Activated CD4-positive, CD25-positive, alpha-beta regulatory T cell (primary cell): ENCODE results near the gene TULP4.

Experiments used
- DNase-seq, 4 experiments: peaks; one replicate each; lab custom pipeline; 2025; lab: John Stamatoyannopoulos, UW

Gene TULP4

DNA sequence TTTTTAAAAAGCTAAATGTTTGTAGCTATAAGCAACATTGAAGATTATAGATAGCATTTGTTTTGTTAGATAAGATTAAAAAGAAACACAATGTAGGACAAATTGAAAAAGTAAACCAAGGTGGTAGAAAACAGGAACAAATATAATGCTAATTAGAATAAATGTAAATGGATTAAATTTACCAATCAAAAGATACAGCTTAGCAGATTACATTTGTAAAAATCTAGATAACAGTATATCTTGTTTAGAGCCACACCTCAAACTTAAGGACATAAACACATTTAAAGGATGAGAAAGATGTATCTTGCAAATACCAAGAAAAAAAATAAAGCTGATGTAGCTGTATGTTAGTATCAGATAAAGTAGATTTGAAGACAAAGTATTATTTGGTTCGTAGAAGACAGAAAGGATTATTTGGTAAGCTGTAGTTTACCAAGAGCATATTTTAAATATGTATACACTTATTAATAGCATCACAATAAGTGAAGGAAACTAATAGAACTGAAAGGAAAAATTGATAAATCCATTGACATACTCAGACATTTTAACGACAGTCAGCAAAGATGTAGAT lies 107.2 kb downstream of the TULP4 start:
- no peak for DNase-seq

DNA sequence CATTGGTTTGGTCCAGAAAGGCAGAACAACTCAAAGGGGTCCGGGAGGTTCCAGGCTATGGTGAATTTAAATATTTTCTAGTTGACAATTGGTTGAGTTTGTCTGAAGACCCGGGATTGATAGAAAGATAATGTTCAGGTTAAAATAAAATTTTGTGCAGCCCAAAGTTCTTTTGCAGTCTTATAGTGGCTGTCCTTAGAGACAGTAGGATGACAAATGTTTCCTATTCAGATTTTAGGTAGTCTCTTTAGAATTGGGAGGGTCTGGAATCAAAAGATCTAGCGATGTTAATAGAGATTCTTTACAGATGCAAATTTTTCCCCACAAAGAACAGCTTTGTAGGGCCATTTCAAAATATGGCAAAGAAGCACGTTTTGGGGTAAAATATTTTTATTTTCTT lies 109.1 kb downstream of the TULP4 start:
- DNase-seq: no peak

- DNase-seq: no peak
These were observed 110.5 kb downstream of the TULP4 start for GRCh38 chr6:158422629-158423238.

- DNase-seq: no peak
These were observed 118.8 kb downstream of the TULP4 start for GRCh38 chr6:158431036-158431435.

- DNase-seq: no peak
These were observed 119.3 kb downstream of the TULP4 start for GRCh38 chr6:158431560-158431959.

DNA sequence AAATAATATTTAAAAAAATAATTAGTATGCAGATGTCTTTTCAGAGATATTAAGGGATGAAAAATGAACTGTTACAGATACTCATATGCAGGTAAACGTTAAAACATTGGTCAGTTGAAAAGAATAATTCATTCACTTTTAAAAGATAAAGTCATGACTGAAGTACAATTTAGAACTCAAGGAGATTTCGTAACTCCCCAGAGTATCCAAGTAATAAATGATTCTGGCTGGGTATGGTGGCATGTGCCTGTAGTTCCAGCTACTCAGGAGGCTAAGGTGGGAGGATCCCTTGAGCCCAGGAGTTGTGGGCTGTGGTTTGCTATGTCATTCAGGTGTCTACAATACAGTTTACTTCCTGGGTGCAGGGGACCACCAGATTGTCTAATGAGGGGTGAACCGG lies 125.3 kb downstream of the TULP4 start:
- DNase-seq: no peak

GRCh38 chr6:158438226-158438625 lies 126.0 kb downstream of the TULP4 start:
- DNase-seq: no peak

- no peak for DNase-seq
These were observed 127.0 kb downstream of the TULP4 start for GRCh38 chr6:158439255-158439654.

DNA sequence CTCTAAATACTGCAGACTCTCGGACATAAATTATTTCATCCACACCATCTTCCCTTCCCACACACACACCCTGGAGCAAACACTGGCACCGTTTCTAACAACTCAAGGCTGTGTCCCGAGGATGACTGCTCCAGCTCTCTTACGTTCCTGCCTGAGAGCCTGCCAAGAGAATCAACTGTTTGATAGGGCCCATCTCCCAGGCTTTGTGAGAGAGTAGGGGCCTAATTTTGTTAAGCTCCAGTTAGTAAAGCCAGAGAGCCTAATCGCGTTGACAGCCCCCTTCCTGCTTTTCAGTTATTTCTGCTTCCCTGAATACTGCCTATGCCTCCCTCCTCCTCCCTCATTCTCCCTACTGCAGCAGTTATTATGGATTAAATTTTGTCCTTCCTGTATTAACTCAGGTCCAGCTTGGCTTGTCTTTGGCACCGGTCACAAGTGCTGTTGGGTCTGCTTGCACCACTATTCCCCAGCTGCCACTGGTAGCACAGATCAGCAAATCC lies 129.5 kb downstream of the TULP4 start:
- DNase-seq: no peak

GRCh38 chr6:158442306-158442705 lies 130.0 kb downstream of the TULP4 start:
- DNase-seq: no peak

DNA sequence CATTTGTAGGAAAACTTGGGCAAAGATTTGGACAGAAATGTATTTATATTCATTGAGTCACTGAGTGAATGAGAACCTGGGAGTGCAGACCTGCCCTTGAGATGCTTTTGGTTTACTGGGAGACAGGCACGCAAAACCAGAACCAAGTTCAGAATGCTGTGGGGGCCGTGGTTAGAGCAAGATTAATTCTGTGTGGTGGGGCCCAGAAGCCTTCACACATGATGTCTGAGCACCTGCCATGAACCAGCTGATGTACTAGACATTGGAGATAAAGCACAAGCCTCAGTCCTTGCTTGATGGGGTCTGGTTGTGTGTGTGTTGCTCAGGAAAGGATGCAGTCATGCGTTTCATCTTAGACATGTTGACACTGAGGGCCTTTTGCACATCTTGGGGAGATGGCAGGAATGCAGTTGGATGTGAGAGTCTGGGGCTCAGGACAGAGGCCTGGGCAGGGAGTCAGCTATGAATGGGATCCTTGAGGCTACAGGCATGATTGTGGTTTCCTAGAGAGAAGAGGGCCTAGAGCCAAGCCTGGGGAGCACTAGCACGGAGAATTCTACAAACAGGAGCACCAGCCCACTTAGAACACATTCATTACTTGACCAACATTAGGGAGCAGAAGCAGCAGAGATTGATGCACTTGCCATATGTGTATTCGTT lies 133.3 kb downstream of the TULP4 start:
- no peak for DNase-seq

- DNase-seq: no peak
These were observed 136.6 kb downstream of the TULP4 start for GRCh38 chr6:158448856-158449255.

DNA sequence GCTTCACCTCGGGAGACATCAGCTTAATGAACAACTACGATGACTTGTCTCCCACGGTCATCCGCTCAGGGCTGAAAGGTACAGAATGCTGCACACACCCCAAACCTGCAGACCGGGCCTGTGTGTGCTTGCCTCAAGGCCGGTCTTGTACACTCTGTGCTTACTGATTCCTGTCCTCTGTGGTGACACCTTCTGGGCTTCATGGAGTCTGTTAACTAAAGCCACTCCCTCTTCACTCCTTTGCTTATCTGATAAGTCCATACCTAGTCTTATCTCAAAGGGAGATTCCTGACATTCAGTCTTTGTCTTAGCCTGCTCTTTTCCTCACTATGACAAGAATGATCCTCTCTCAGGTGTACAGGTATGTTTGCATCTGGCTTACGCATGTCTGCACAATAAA lies 139.9 kb downstream of the TULP4 start:
- no peak for DNase-seq

DNA sequence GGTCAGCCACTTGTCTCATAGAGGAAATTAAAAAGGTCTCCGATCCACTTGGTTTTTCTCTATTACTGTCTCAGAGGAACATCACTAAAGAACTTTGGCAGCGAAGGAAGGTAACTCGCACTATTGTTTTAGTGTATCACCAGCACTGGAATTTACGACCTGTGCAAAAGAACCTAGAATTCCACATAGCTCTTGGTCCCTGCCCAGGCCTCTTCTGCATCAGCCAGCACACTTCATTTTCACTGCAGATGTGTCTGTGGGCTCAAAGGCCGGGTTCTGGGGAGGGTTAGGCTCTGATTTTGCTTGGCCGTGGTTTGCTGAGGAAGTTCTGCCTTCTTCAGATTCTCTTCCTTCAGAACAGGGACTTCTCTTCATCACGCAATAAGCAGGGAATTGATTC lies 144.9 kb downstream of the TULP4 start:
- DNase-seq: no peak

DNA sequence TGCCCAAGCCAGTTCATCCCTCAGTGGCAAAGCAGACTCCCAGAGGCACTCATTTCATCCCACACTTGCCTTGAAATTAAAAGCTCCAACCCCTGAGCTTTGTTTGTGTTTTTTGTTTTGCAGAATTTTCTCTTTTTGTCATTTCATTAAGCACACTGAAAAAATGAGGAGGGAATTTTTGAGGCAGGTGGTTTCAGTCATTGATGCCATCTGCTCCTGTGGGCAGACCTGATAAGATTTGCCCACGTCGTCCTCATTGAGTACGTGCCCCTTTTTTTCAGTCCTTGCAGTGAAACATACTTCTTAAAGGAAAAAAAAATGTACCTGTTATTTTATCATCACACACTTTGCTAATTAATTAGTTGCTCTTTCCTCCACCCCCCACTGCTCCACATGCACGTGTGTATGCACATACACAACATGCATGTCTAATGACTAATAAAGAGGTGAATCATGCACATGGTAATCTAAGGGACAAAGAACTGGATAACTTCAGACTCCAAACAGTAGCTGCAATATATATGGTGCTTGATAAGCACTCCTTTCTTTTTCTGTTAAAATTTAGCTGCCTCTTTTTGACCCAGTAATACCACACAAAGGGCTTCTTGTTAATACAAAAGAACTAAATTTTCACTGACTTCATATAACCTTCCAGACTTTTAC lies 145.5 kb downstream of the TULP4 start:
- no peak for DNase-seq

- no peak for DNase-seq
These were observed 147.5 kb downstream of the TULP4 start for GRCh38 chr6:158459726-158460125.

- DNase-seq: no peak
These were observed 148.4 kb downstream of the TULP4 start for GRCh38 chr6:158460602-158461169.

DNA sequence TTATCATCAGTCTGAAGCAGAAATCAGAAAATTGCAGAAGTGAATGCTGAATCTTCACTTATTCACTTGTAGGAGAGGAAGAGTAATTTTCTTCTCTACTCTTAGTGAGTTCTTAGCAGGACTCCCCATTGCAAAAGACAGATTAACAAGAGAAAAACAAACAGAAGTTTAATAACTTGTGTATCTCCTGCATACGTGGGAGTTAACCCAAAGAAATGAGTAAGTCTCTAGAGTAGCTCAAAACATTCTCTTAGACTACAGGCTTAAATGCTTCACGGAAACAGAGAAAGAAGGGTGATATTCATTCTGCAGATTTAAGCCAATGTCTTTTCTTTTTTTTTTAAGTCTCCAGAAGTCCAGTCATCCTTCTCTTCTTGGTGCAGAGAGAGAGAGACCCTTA lies 149.7 kb downstream of the TULP4 start:
- no peak for DNase-seq

DNA sequence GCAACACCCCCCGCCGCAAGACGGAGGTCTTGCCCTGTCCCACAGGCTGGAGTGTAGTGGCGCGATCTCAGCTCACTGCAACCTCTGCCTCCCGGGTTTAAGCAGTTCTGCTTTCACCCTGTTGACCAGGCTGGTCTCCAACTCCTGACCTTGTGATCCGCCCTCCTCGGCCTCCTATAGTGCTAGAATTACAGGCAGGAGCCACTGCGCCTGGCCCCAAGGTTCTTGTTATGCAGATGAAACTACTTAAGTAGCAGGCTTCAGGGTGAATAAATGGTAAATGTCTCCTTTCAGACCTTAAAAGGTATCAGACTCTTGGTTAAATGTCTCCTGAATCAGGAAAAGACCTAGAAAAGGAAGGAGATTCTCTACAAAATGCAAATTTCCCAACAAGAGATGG lies 152.2 kb downstream of the TULP4 start:
- no peak for DNase-seq

- no peak for DNase-seq
These were observed 153.0 kb downstream of the TULP4 start for GRCh38 chr6:158465257-158465656.

- no peak for DNase-seq
These were observed 153.5 kb downstream of the TULP4 start for GRCh38 chr6:158465747-158466146.

GRCh38 chr6:158467923-158468322 lies 155.7 kb downstream of the TULP4 start:
- DNase-seq: no peak

DNA sequence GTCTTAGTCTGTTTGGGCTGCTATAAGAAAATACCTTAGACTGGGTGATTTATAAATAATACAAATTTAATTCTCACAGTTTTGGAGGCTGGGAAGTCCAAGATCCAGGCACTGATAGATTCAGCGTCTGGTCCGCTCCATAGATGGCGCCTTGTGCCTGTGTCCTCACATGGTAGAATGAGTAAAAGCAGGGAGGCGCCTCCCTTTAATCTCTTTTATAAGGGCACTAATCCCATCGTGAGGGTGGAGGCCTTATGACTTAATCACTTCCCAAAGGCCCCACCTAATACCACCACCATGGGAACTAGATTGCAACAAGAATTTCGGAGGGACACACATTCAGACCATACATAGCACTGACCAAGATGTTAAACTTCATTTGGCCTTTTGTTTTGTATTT lies 156.4 kb downstream of the TULP4 start:
- no peak for DNase-seq
